ENCODE measurements around the gene CT47C1. TPM values are rescaled to one million over a fixed set of nuclear protein-coding genes. Genes with fewer than 3 reads are reported as not detected.

The CT47C1 gene
- total RNA-seq, 4 donors from 2014 or later: not detected

DNA sequence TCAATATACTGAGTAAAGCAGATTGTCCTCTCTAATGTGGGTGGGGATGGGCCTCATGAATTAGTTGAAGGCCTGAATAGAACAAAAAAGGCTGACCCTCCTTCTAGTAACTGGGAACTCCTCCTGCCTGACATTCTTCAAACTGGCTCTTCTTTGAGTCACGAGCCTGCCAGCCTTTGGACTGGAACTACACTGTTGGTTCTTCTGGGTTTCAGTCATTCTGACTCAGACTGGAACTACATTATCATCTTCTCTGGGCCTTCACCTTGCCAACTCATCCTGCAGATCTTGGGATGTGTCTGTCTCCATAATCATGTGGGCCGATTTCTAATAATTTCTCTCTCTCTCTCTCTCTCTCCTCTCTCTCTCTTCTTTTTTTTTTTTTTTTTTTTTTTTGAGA is 26.9 kb upstream of the CT47C1 start:
- no peak overlapping the region for H3K4me3 ChIP-seq
- no peak overlapping the region for H3K27ac ChIP-seq
- H3K36me3 ChIP-seq: no peaks in the 10 kb centered on the region
- TF ChIP-seq CTCF (IDR thresholded peaks at IDR 0.05): no peak
- no peak for TF ChIP-seq POLR2A (IDR thresholded peaks at IDR 0.05)
- no peaks in the 10 kb centered on the region for H3K27me3 ChIP-seq
- no peaks in the 10 kb centered on the region for H3K9me3 ChIP-seq
- no peaks in the 10 kb centered on the region for H3K4me1 ChIP-seq
- DNase-seq: no peak

- Histone ChIP-seq H3K36me3 (no peaks in the 10 kb centered on the region), H3K27me3 (no peaks in the 10 kb centered on the region), H3K27ac (no peak overlapping the region), H3K9me3 (no peaks in the 10 kb centered on the region), H3K4me1 (no peaks in the 10 kb centered on the region), H3K4me3 (no peak overlapping the region)
- no peak for DNase-seq
- no peak for TF ChIP-seq CTCF (IDR thresholded peaks at IDR 0.05)
Observed at GRCh38 chrX:119055687-119056086, 17.1 kb upstream of the CT47C1 start.

GRCh38 chrX:119062750-119063374 is 9.9 kb upstream of the CT47C1 start:
- H3K27me3 ChIP-seq: no peaks in the 10 kb centered on the region
- TF ChIP-seq CTCF (IDR thresholded peaks at IDR 0.05) (no peak), POLR2A (IDR thresholded peaks at IDR 0.05) (no peak)
- DNase-seq: no peak
- no peaks in the 10 kb centered on the region for H3K36me3 ChIP-seq
- H3K4me3 ChIP-seq: no peak overlapping the region
- H3K9me3 ChIP-seq: no peaks in the 10 kb centered on the region
- H3K4me1 ChIP-seq: no peaks in the 10 kb centered on the region
- H3K27ac ChIP-seq: no peak overlapping the region

- no peak overlapping the region for H3K27ac ChIP-seq
- TF ChIP-seq CTCF (IDR thresholded peaks at IDR 0.05) (no peak), POLR2A (IDR thresholded peaks at IDR 0.05) (no peak)
- H3K27me3 ChIP-seq: no peaks in the 10 kb centered on the region
- no peaks in the 10 kb centered on the region for H3K4me1 ChIP-seq
- no peak for DNase-seq
- no peaks in the 10 kb centered on the region for H3K36me3 ChIP-seq
- H3K9me3 ChIP-seq: no peaks in the 10 kb centered on the region
- no peak overlapping the region for H3K4me3 ChIP-seq
Observed at GRCh38 chrX:119063428-119063827, 9.4 kb upstream of the CT47C1 start.

DNA sequence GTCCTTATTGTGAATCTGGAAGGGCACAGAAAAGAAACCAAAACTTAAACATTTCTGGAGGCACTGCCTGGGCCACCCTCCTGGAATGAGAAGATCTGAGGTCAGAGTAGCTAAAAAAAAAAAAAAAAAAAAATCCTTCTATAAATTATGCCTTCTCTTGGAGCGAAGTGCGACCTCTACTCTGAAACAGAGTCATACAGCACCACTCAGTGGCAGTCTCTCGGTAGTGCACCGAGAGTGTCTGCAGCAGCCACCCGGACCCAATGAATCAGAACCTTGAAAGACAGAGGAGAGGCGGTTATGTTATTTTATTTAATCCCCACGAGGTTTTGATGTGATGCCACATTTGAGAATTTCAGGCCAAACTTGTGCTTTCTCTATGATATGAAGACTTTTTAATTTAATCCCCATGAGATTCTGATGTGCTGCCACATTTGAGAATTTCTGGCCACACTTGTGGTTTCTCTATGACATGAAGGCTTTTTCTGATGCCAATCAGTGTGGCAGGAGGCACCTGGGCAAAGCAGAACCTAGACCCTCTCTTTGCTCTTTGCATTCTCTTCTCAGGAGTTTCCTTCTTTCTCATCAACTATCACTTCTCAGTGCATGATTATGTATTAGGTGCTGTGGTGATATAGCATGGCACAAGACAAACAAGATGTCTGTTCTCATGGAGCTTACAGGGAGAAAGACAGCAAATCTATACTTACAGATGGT is 5.6 kb upstream of the CT47C1 start:
- Histone ChIP-seq H3K9me3 (no peaks in the 10 kb centered on the region), H3K4me3 (no peak overlapping the region), H3K27ac (no peak overlapping the region), H3K36me3 (no peaks in the 10 kb centered on the region), H3K27me3 (no peaks in the 10 kb centered on the region), H3K4me1 (no peaks in the 10 kb centered on the region)
- DNase-seq: peak; percentile 37 to 72 (median 51)
- TF ChIP-seq POLR2A (IDR thresholded peaks at IDR 0.05) (no peak), CTCF (IDR thresholded peaks at IDR 0.05) (peak in 5 of 6 experiments; percentile 18 to 67 (median 59))

Data from Peyer's patch (tissue), 4 donors.